IPS-18c (cell line): ENCODE data around the gene TMOD2.

ENCODE experiments used
- H3K4me3 ChIP-seq: 2 replicates; pipeline ENCODE4 v1.7.0; 2013; ENCODE audit warnings: low read depth, mild to moderate bottlenecking, low read length, moderate library complexity; ENCODE audit not compliant: insufficient read depth
- H3K9me3 ChIP-seq: one replicate; pipeline ENCODE4 v1.6.1; 2013; ENCODE audit warnings: mild to moderate bottlenecking, low read length, moderate library complexity; ENCODE audit not compliant: control insufficient read depth, insufficient read depth

Gene TMOD2

DNA sequence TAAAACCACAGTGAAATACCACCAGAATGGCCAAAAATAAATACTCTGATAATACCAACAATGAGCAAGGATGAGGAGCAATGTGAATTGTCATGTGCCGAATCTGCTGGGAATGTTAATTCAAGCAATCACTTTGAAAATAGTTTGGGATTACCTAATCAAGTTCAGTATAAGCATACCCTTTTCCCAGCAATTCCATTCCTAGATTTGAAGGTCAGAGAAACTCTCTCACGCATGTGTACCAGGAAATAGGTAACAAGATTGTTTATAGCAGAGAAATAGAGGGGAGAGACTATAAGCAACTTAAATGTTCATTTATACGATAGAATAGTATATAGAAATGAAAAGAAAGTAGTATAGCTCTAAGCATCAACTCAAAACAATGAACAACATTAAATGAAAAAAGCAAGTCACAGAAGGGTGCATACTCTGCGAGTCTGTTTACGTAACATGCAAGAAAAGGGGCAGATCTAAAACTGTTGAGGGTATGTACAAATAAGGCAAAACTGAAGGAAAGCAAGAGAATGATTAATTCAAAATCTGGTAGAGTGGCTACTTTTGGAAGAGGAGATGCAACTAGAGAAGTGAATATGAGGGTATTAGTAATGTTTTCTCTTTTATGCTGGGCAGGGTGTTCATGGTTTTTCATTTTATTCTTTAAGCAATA is 105.5 kb downstream of the TMOD2 start:
- H3K9me3 ChIP-seq, result no peaks in the 10 kb centered on the region
- no peak overlapping the region for H3K4me3 ChIP-seq

DNA sequence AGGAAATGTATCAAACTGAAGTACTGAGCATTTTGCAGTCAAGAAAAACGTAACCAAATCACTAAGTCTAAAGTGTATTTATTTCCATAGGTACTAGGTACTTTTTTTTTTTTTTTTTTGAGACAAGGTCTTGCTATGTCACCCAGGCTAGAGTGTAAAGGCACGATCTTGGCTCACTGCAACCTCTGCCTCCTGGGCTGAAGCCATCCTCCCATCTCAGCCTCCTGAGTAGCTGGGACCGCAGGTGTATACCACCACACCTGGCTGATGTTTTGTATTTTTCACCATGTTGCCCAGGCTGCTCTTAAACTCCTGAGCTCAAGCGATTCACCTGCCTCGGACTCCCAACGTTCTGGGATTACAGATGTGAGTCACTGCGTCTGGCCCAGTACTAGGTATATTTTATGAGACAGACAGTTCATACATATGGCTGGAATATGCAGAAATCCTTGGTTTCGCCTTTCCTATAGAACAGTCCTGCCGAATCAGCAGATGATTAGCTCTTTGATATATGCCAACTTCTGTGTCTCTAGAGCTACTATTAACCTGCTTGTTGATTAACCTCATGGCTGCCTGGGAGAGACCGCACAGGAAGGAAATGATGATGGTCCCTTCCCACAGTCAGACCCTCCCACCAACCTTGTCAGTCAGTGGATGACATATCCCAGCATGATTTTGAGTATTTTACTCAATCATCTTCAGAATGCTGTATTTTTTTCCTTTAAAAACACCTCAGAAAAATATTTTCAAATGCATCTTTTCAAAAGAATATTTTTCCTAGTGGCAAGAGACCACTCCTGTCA is 110.4 kb downstream of the TMOD2 start:
- no peaks in the 10 kb centered on the region for H3K9me3 ChIP-seq
- H3K4me3 ChIP-seq, result no peak overlapping the region

DNA sequence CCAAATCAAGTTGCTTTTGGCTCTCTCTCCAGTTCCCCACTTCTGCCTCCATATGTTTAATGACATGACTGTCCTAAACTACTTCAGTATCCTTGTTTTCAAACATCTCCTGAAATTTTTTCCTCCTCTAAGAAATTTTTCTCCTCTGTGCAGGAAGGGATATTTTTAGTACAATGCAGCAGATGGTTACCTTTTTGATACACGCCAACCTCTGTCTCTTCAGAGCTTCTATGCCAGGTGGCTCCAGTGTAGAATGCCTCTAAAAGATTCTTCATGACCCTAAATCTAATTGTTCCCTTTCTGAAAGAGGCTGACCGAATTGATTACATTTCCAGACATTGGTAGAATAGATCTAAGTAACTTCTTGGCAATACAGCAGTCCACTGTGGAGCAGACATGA is 111.7 kb downstream of the TMOD2 start:
- H3K4me3 ChIP-seq, result no peak overlapping the region
- H3K9me3 ChIP-seq, result no peaks in the 10 kb centered on the region

DNA sequence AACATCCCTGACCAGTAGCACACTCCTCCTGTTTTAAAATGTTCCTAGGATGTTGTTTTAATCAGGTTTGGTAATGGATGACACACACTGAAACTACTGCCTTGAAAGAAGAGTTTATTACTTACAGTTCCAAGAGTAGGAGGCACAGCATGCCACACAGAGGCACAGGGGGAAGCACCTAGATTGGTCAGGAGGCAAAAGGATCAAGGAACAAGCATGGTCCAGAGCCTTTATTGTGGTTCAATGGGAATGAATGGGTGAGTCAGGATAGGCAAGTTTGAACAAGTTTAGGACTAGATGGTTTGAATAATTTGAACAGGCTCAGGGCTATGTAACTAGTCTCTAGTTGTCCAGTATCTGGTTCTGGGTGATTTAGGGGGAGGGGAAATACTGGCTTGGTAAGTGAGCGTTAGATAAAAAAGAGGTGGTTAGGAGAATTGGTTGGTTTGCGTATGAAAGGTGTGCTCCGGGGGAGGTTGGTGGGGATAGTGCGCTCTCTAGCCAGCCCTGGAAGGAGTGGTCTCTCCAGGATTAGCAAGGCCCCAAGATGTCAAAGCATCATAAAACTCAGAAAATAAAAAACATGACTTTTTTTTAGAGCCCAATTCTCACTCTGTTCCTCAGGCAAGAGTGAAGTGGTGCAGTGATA is 113.1 kb downstream of the TMOD2 start:
- Histone ChIP-seq H3K9me3 (no peaks in the 10 kb centered on the region), H3K4me3 (peak overlapping the region; percentile 16; the same call in 1 of the 2 replicates)

DNA sequence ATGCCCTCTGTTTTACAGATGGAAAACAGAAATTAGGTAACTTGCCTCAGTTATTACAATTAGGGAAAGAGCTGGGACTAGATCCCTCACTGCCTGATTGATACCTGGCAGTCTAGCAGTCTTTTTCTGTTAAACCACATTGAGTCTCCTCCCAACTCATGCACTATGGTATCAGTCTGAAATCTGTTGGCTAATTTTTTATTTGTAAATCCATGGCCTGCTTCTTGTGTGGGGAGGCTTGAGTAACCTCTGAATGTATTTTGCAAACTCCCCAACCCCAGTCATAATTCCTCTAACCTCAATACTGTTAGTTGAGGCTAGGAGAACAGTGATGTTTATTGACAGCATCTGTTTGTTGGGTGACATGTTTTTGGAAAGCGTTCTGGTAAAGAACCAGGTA is 113.9 kb downstream of the TMOD2 start:
- H3K4me3 ChIP-seq, result no peak overlapping the region
- H3K9me3 ChIP-seq, result no peaks in the 10 kb centered on the region
